GM06990 (cell line): ENCODE results near the gene MKRN2.

Source experiments
- DNase-seq: peaks from one replicate; pipeline ENCODE4 v3.0.0-alpha.2; 2011; ENCODE audit not compliant: insufficient read length; ENCODE audit errors: extremely low read depth
- H3K27me3 ChIP-seq: replicated peaks from 2 replicates; pipeline ENCODE4 v1.6.0; 2011; ENCODE audit warnings: low read length; ENCODE audit not compliant: control insufficient read depth, insufficient read depth
- H3K36me3 ChIP-seq: 2 replicates; pipeline ENCODE4 v1.5.1; 2011; ENCODE audit warnings: low read length; ENCODE audit not compliant: control insufficient read depth, insufficient read depth
- H3K4me3 ChIP-seq: replicated peaks from 2 replicates; pipeline ENCODE4 v1.5.1; 2011; ENCODE audit warnings: low read depth, mild to moderate bottlenecking, control low read depth, low read length
- TF ChIP-seq, protein P1 (sequence below): IDR thresholded peaks from 2 replicates; pipeline ENCODE4 v1.5.1; 2011; ENCODE audit warnings: low read length, control low read depth, mild to moderate bottlenecking, inconsistent platforms; ENCODE audit not compliant: insufficient read depth, poor library complexity, severe bottlenecking

MKRN2 gene

DNA sequence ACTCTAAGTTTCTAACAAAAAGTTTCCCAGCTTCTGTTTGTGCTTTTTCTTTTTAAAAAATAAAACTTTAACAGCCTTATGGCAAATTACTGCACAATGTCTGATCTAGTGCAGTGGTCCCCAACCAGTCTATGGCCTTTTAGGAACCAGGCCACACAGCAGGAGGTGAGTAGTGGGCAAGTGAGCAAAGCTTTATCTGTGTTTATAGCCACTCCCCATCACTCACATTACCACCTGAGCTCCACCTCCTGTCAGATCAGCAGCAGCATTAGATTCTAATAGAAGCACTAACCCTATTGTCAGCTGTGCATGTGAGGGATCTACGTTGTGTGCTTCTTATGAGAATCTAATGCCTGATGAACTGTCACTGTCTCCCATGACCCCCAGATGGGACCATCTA, 5.6 kb downstream of the MKRN2 start:
- no peak overlapping the region for H3K4me3 ChIP-seq
- H3K27me3 ChIP-seq, result no peaks in the 10 kb centered on the region
- DNase-seq, result no peak
- TF ChIP-seq, protein P1, sequence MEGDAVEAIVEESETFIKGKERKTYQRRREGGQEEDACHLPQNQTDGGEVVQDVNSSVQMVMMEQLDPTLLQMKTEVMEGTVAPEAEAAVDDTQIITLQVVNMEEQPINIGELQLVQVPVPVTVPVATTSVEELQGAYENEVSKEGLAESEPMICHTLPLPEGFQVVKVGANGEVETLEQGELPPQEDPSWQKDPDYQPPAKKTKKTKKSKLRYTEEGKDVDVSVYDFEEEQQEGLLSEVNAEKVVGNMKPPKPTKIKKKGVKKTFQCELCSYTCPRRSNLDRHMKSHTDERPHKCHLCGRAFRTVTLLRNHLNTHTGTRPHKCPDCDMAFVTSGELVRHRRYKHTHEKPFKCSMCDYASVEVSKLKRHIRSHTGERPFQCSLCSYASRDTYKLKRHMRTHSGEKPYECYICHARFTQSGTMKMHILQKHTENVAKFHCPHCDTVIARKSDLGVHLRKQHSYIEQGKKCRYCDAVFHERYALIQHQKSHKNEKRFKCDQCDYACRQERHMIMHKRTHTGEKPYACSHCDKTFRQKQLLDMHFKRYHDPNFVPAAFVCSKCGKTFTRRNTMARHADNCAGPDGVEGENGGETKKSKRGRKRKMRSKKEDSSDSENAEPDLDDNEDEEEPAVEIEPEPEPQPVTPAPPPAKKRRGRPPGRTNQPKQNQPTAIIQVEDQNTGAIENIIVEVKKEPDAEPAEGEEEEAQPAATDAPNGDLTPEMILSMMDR, result no peak
- no peaks in the 10 kb centered on the region for H3K36me3 ChIP-seq

- H3K4me3 ChIP-seq, result no peak overlapping the region
- TF ChIP-seq, protein P1, result no peak
- H3K36me3 ChIP-seq, result peaks cover 12% of the 10 kb centered on the region
- no peaks in the 10 kb centered on the region for H3K27me3 ChIP-seq
- DNase-seq, result no peak
These were observed 10.1 kb downstream of the MKRN2 start for GRCh38 chr3:12566976-12567375.

DNA sequence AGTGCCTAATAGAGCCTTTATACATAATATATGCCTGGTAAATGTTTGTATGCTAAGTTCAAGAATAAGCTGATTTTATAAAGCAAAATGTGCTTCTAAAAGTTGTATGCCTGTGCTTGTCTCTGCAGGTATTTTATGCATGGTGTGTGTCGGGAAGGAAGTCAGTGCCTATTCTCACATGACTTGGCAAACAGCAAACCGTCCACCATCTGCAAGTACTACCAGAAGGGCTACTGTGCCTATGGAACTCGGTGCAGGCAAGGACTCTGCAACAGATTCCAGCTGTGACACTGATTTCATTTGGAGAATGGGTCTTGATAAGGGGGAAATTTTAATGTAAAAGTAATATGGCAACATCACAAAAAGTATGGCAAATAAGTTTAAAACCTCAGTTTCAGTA, 11.9 kb downstream of the MKRN2 start:
- TF ChIP-seq, protein P1, result no peak
- Histone ChIP-seq H3K36me3 (peaks cover 17% of the 10 kb centered on the region), H3K4me3 (no peak overlapping the region), H3K27me3 (no peaks in the 10 kb centered on the region)
- DNase-seq, result no peak

- Histone ChIP-seq H3K27me3 (no peaks in the 10 kb centered on the region), H3K36me3 (peaks cover 23% of the 10 kb centered on the region), H3K4me3 (no peak overlapping the region)
- TF ChIP-seq, protein P1, result no peak
- DNase-seq, result no peak
These were observed 12.9 kb downstream of the MKRN2 start for GRCh38 chr3:12569836-12570235.

- Histone ChIP-seq H3K4me3 (no peak overlapping the region), H3K27me3 (no peaks in the 10 kb centered on the region), H3K36me3 (peaks cover 29% of the 10 kb centered on the region)
- DNase-seq, result no peak
- TF ChIP-seq, protein P1, result no peak
These were observed 15.1 kb downstream of the MKRN2 start for GRCh38 chr3:12571986-12572385.

DNA sequence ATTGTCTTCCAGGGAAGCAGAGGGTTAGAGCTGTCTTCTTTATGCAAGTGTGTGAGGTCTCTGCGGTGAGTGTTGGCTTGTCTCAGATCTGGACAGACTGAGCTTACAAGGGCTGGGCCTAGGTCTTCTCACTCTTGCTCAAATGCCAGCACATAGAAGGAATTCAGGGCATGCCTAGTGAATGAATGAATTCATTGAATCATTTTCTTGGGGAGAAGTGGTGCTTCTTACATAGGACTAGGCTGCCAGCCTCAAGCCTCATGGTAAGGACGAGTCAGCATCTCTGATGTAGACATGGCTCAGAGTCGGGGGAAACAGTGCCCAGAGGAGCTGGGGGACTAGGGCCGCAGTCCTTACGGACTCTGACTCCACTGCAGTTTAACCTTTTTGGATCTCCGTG, 17.2 kb downstream of the MKRN2 start:
- H3K4me3 ChIP-seq, result no peak overlapping the region
- H3K36me3 ChIP-seq, result peaks cover 29% of the 10 kb centered on the region
- H3K27me3 ChIP-seq, result no peaks in the 10 kb centered on the region
- no peak for DNase-seq
- TF ChIP-seq, protein P1, result no peak
